HG03354 (cell line): ENCODE results near the gene CACNA2D4.

Source experiments
- ATAC-seq: cut with Tn5 transposase; IDR thresholded peaks from one replicate; pipeline ENCODE4 v1.9.1; 2021; ENCODE audit warnings: mild to moderate bottlenecking; ENCODE audit not compliant: unreplicated experiment, poor library complexity, severe bottlenecking

Gene CACNA2D4

DNA sequence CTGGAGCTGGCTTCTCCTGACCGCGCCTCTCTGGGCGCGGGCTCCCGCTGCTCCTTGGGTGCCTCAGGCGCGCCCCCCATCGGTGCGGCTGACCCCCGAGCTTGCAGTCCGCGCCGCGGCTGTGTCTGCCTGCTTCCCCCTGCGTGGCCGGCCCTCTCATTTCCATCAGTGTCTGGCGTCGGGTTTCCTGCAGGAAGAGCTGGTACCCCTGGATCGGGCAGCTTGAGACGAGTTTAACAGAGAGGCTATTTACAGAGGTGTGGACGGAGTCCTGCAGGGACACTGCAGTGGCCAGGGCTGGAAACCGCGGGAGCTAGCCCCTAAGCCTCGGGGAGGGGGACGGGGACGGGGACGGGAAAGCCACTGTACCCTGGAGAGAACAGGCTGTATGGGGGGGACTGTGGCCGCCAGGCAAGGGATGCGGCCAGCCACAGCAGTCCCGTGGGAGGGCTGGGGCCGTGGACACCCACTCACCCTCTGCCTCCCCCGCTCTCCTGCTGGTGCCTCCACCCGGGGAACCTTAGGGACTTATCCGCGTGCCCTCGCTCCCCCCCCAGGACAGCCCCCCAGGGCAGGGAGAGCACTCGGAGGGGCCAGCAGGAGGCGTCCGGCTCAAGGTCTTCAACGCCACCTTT, 3.7 kb upstream of the CACNA2D4 start:
- no peak for ATAC-seq

DNA sequence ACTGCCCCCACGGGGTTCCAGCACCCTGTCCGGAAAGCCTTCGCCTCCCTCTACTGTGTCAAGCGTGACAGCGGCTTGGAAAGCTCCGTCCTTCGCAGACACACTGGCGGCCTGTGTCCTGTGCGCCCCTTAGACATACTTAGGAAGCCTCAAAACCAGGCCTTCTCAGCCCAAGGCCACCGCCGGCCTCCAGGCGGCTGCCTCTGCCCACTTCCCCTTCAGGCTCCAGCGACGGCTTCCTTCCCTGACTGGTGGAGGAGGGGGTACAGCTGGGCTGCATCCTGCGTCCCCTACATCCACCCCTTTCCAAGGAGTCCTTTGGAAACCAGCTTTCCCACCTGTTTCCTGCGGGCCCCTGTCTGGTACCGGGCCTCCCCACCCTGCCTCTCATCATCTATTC, 2.5 kb upstream of the CACNA2D4 start:
- no peak for ATAC-seq

DNA sequence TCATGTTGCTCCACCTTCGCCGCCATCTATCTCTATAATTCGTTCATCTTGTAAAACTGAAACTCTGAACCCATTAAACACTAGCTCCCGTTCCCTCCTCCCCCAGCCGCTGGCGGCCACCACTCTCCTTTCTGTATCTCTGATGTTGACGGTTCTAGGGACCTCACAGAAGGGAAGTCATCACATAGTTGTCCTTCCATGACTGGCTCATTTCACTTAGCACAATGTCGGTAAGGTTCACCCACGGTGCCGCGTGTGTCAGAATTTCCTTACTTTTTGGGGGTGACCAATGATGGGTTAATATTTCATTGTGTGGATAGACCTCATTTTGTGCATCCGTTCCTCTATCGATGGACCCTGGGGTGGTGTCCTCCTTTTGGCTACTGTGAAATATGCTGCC, 2.0 kb upstream of the CACNA2D4 start:
- ATAC-seq, result no peak

DNA sequence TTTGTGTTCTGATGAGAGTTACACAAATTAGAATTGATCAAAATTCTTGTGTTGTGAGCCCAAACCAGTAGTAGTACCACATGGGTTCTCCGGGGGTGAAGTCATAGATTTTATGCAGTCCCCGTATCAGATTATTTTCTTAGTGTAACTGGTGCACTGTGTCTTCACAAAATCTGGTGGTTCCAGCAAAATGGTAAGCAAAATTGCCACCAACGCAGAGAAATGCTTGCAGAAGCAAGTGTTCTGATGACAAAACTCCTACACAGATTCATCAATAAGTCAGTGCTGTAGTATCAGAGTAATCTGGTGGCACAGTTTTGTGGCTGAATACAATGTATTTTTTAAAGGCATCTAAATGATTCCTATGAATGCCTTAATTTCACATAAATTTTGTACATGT, 1.3 kb upstream of the CACNA2D4 start:
- ATAC-seq, result no peak

DNA sequence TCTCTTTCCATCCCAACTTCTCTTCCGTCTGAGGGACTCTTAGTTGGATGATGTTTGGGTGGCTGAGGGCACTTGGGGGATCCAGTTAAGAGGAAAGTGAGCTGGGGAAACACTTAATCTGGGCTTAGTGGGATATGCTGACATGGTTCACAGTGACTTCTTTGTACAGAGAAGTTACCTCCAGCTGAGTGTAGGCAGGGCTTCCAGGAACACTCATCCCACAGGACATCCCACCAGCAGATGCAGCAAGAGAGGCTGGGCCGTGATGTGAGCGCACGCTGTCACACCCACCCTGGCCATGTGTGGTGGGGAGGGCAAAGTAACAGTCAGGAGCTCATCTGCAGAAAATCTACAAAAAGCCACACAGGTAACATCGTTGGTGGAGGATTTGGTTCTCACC, 832 bp upstream of the CACNA2D4 start:
- ATAC-seq, result no peak

DNA sequence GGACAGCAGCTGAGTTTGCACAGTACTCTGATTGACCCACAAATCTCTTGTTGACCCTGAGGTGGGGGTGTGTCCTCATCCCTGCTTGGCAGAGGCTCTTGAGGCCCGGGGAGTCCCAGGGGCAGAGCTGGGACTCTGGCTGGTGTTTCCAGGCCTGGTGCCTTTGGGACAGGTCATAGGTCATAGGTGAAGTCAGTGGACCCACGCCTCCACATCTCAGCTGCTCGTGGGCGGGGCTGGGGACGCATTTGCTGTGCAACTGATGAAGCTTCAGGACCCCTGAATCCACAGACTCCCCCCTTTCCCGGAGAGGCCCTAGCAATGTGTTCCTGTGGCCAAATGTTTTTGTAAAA, 408 bp upstream of the CACNA2D4 start:
- no peak for ATAC-seq

DNA sequence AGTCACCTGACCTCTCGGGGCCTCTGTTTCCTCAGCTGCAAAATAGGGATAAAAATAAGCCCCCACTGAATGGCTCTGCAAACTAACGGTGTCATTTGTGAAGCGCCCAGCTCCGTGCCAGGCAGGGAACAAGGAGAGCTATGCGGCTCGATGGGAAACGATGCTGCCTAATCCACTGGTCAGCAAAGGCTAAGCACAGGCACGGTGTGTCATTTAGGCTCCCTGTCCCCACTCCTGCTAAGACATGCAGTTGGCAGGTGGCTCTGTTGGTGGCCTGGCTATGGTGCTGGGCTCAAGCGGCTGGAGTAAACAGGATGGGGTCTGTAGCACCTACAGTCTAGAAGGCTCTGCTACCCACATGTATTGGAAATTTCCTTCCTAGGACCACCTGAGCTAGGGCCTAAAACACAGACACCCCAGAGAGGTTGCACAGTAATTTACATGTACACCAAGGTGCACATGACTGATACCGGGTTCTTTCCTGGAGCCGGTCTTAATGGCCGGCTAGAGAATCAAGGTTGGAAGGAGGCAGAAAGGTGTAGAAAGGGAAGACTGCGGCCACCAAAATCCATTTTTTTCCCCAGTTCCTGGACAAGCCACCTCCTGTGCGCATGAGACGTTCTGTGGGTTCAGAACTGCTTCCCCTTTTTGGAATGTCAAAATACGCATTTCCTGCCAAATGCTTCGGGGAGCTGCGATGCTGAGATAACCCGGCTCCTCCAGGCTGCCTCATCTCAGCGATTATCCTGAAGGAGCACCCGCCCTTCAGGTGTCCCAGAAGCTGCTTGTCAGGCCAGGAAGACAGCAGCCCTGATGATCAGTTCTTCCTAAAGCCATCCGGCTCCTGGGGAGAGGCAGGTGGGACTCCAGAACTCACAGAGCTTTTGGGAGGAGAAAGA, 1.0 kb downstream of the CACNA2D4 start:
- ATAC-seq, result no peak

DNA sequence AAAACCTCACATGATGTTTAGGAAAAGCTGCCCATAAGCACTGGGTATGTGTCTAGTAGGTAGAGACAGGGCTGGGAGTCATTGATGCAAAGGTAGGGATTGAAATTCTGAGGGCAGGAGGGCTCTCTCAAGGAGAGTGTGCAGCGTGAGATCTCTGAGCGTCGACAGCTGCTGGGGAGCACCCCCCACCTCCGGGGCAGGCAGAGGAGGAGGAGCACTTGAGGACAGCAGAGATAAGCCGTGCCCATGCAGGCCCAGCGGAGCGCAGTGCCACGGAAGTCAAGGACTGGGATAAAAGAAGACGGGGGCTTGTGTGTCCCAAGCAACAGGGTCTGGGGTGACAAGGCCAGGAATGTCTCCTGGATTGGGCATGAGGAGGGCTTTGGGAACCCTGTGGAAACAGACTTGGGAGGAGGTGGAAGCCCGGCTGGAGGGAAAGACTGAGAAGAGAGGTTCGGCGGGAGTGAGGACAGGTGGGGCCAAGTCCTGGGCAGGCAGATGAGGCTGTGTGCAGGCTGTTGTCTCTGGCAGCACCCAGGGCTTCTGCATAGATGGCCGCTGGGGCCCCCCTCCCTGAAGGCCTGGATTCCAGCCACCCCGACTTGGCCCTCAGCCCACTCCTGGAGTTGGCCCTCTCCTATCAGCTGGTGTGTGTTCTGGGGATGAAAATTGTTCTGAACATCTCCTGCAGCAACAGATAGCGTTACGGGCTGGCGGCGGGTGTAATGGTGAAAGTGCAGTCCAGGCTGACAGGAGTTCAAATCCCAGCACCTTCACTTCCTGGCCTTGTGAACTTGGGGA, 1.9 kb downstream of the CACNA2D4 start:
- ATAC-seq, result no peak

DNA sequence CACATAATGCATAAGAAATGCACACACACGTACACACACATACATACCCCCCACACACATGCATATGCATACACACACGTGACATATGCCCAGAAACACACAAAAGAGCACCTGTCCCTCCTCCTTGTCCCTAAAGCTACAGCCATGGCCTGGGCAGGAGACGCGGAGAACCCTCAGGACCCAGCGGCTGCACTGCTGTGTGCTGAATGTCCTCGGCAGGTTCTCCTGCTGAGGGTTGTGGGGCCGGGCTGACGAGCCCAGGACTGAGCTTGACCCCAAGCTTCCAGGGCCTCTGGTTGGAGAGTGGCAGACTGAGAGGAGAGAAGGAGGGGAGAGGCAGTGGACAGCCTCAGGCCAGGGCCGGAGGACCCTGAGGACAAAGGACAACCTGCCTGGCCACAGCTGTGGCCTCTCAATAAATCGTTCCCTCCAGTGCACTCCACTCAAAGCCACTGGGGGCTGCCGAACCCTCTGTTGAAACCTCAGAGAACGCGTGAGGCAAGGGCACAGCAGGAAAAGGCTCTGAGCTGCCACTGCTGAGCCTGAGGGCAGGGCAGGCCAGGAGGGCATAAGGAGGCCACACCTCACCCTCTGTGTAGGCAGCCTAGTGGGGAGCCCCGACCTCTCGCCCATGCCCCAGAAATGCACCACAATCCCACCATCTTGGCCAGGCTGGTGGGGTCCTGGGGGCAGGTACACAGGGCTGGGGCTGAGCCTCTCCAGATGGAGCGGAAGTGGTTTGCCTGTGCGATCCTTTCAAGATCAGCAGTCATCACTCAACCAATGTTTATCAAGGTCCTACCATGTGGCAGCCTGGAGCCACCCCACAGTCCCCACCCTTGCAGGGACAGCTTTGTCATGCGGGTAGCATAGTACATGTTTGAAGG, 3.1 kb downstream of the CACNA2D4 start:
- ATAC-seq, result no peak

DNA sequence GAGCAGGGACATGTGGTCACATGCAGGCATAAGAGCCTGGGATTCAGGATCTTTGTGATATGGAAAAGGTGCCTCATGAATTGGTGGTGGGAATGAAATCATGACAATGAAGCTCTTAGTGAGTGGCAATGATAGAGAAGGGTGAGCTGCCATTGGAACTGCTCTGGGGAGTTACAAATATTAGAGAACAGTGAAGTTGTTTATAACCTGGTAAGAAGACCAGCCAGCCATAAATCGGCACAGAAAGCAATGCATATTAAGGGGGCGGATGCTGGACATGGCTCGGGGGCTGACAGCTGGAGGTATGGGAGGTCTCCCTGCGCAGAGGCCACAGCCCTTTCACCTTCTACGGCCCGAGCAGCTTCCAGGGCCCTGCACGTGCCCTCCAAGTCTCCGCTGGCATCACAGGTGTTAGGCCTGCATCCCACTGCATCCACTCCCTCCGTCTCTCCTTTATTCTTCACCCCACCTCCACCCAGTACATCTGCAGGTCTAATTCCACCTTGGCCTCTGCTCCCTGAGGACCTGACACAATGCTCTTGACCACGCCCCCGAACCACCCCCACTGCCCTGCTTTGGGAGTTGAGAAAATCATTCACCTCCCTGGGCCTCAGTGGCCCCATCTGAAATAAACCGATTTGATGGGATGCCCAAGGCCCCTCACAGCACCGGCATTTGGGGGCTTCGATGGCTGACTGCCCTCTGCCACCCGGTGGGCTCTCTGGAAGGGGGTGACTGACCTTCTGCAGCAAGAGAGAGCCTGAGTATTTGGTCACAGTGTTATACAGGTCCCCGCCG, 4.1 kb downstream of the CACNA2D4 start:
- no peak for ATAC-seq

DNA sequence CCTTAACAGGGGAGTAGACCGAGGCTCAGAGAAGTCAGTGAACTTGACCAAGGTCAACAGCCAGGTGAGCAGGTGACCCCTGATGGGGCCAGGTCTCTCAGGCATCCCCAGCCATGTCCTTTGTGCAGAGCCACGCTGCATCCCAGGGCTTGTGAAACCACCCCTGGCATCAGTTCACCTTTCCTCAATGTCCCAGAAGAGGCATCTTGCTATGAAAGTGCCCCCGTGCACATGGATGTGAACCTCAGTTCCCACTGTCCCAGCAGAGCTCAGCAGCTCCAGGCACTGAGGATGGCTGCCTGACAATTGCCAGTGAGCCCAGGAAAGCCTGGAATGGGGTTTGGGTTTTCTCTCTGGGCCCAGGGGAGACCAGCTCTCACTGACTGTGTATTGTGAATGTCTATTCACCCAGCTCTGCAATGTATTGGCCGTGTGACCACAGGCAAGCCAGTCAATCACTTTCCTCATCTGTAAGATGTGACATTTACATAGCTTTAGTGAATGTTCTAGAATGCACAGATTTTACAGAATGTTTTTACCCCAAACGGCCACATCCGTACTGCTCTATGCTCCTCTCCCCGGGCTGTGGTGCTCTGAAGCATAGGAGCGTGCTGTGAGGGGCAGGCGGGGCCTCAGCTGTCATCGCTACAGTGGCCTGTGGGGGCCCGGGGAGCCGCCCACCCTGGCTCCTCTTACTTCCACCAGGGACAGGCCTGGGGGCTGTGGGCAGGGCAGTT, 4.9 kb downstream of the CACNA2D4 start:
- no peak for ATAC-seq

DNA sequence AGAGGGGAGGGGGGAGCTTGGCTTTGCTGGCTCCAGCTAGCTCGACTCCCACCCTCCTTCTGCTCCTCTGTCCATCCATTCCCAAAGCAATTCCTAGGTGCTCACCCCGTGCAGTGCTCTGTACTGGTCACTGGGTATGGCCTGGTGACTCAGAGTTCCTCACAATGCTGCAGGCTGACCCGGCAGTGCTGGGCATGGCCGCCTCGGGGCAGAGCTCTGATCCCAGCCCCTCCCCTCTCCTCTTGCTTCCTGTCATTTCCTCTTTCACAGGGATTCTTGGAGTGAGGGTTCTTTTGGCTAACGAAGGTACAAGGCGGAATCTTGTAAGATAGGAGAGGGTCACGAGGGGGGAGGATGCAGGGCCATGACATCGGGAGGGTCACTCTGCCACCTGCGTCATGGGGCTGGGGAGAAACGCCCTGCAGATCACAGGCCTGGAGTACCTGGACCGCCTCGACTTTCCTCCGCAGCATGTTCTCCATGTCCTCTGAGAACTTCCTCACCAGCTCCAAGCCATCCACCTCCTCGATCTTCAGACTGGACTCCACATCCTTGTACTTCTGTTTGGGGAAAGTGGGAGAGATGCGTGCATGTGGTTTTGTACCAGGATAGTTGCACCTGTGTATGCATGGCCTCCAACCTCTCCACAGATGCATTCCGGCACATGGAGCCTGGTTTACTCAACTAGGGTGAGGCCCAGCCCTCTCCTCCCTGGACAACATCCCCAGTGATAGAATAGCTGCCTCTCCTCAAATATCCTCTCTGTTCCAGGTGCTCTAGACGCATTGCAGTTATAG, 5.7 kb downstream of the CACNA2D4 start:
- no peak for ATAC-seq

DNA sequence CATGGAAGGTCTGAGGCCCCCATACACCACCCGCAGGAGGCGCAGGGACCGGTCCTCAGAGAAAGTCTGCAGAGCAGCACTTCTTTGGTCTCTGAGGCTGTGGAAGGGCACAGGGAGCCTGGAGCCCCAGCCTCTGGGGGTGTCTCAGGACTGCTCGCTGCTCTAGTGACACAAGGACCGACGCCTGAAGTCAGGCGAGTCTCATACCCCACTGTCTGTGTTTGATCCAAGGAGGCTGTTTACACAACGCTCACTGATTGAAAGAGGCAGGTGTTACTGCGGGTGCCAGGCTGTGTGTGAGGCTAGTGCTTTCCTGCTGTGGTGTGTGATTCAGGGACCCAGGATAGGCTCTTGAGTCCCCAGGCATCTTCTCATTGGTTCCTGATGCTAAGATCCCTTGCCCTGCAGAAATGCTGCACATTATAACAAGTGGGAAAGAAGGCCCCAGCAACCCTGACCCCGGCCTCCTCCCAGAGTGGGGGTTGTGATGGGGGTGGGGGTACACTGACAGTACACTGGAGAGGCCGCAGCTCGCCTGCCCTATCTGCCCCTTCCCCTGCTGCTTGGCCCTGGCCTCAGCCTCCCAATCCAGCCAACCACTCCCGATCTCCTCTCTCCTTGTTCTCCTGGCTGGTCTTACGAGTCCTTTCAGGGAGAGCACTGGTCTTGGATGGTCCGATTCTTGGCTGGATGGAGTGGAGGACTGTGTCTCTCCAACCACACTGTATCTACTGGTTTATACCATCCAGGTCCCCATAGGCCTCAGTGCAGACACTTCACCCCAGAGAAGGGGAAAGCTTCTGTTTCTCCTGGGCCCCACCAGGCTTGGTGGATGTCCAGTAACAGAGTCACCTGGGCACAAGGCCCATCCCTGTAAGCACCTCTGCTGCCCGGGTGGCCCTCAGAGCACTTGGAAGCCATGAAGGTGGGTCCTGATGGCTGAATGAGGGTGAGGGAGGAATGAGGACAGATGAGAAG, 6.6 kb downstream of the CACNA2D4 start:
- no peak for ATAC-seq

DNA sequence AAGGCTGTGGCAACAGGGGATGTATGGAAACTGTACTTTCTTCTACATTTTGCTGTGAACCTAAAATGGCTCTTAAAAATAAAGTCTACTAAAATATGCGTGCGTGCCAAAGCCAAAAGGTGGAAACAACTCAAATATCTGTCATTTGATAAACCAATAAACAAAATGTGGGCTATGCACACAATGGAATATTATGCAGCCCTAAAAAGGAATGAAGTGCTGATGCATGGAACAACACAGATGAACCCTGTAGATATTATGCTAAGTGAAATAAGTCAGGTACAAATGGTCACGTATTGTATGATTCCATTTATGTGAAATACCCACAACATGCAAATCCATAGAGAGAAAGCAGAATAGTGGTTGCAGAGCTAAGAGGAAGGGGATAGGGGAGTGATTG, 8.0 kb downstream of the CACNA2D4 start:
- ATAC-seq, result no peak

DNA sequence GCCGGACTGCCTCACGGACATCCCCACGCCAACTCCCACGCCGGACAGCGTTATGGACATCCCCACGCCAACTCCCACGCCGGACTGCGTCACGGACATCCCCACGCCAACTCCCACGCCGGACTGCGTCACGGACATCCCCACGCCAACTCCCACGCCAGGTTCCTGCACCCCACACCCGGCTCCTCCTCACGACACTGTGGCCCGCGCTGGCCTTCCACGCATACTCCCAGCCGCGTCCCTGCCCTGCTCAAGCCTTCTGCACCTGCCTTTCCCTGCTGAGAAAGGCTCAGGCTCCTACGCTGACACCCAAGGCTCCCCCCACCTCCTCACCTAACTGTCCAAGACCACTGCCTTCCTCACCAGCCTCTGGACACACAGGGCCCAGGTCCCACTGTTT, 9.7 kb downstream of the CACNA2D4 start:
- ATAC-seq, result no peak
